ENCODE data around the gene CSRP3.

The CSRP3 gene

GRCh38 chr11:19201737-19202605 is at the start of gene CSRP3:
Gene CSRP3 (minus strand): TSS chr11:19201983. CDS start chr11:19192448, 9,535 bp downstream.
- no peak for DNase-seq (ENCODE audit: low read depth, low spot score)

GRCh38 chr11:19251577-19251976 is 49.8 kb upstream of the CSRP3 start:
- DNase-seq (ENCODE audit: low read depth, low spot score), result no peak

- no peak for DNase-seq (ENCODE audit: low read depth, low spot score)
Observed at GRCh38 chr11:19246816-19247215, 45.0 kb upstream of the CSRP3 start.

- no peak for DNase-seq (ENCODE audit: low read depth, low spot score)
Observed at GRCh38 chr11:19245351-19245750, 43.6 kb upstream of the CSRP3 start.

- no peak for DNase-seq (ENCODE audit: low read depth, low spot score)
Observed at GRCh38 chr11:19244621-19245020, 42.8 kb upstream of the CSRP3 start.

GRCh38 chr11:19244084-19244483 is 42.3 kb upstream of the CSRP3 start:
- DNase-seq (ENCODE audit: low read depth, low spot score), result no peak

GRCh38 chr11:19243613-19244012 is 41.8 kb upstream of the CSRP3 start:
- DNase-seq (ENCODE audit: low read depth, low spot score), result no peak

- DNase-seq (ENCODE audit: low read depth, low spot score), result no peak
Observed at GRCh38 chr11:19243143-19243542, 41.4 kb upstream of the CSRP3 start.

GRCh38 chr11:19242179-19242932 is 40.6 kb upstream of the CSRP3 start:
- peak; percentile 21 for DNase-seq (ENCODE audit: low read depth, low spot score)

- peak; percentile 42 for DNase-seq (ENCODE audit: low read depth, low spot score)
Observed at GRCh38 chr11:19241260-19242178, 39.7 kb upstream of the CSRP3 start.

GRCh38 chr11:19240420-19241259 is 38.9 kb upstream of the CSRP3 start, which contains the start of gene E2F8:
Gene E2F8 (minus strand): TSS chr11:19240945. CDS start chr11:19240121, 824 bp downstream.
- DNase-seq (ENCODE audit: low read depth, low spot score), result peak; percentile 98

- no peak for DNase-seq (ENCODE audit: low read depth, low spot score)
Observed at GRCh38 chr11:19239039-19239438, 37.3 kb upstream of the CSRP3 start.

- no peak for DNase-seq (ENCODE audit: low read depth, low spot score)
Observed at GRCh38 chr11:19237813-19238212, 36.0 kb upstream of the CSRP3 start.

GRCh38 chr11:19237381-19237780 is 35.6 kb upstream of the CSRP3 start:
- DNase-seq (ENCODE audit: low read depth, low spot score), result no peak

GRCh38 chr11:19234231-19234817 is 32.5 kb upstream of the CSRP3 start:
- DNase-seq (ENCODE audit: low read depth, low spot score), result no peak

- DNase-seq (ENCODE audit: low read depth, low spot score), result peak; percentile 77
Observed at GRCh38 chr11:19232910-19233503, 31.2 kb upstream of the CSRP3 start.

GRCh38 chr11:19229671-19230070 is 27.9 kb upstream of the CSRP3 start:
- no peak for DNase-seq (ENCODE audit: low read depth, low spot score)

GRCh38 chr11:19228968-19229367 is 27.2 kb upstream of the CSRP3 start:
- DNase-seq (ENCODE audit: low read depth, low spot score), result no peak

- no peak for DNase-seq (ENCODE audit: low read depth, low spot score)
Observed at GRCh38 chr11:19226378-19227195, 24.8 kb upstream of the CSRP3 start.
